ENCODE data around the gene NEUROD4. TPM values are rescaled to one million over a fixed set of nuclear protein-coding genes. Genes with fewer than 3 reads are reported as not detected.

The NEUROD4 gene
- total RNA-seq (not detected), polyA plus RNA-seq (not detected)
- long read RNA-seq, donor 1, result 0 reads
- long read RNA-seq, donor 2, result 0 reads
- long read RNA-seq, donor 3, result 0 reads
- long read RNA-seq, donor 4, result 0 reads

GRCh38 chr12:55019784-55020183 lies at the start of gene NEUROD4:
Gene NEUROD4 (plus strand): TSS chr12:55019974. CDS start chr12:55026440, 6,466 bp downstream.
- H3K27ac ChIP-seq (ENCODE audit: low read length), result no peak within 1 kb of the TSS
- DNase-seq (peak; percentile 30 to 70 (median 68)), ATAC-seq (peak; percentile 83)
- 4% methylated on average over 13 of the region's 13 CpGs for WGBS
- no peaks in the 10 kb centered on the region for H3K9me3 ChIP-seq (ENCODE audit: control insufficient read depth, low read length)
- intact Hi-C loops (cut with DNase I), result no loop called here
- peaks cover 4% of the 10 kb centered on the region for H3K27me3 ChIP-seq (ENCODE audit: control insufficient read depth, insufficient read depth)
- H3K4me3 ChIP-seq (ENCODE audit: low read length), result no peak within 1 kb of the TSS
- H3K4me1 ChIP-seq (ENCODE audit: control insufficient read depth, insufficient read depth, low read length), result no peaks in the 10 kb centered on the region

- H3K27ac ChIP-seq (ENCODE audit: low read length), result no peak overlapping the region
- WGBS, result 94% methylated on average over 3 of the region's 3 CpGs
- intact Hi-C loops (cut with DNase I), result no loop called here
- ATAC-seq (no peak), DNase-seq (no peak)
- H3K9me3 ChIP-seq (ENCODE audit: control insufficient read depth, low read length), result no peaks in the 10 kb centered on the region
- no peaks in the 10 kb centered on the region for H3K4me1 ChIP-seq (ENCODE audit: control insufficient read depth, insufficient read depth, low read length)
- no peaks in the 10 kb centered on the region for H3K27me3 ChIP-seq (ENCODE audit: control insufficient read depth, insufficient read depth)
- H3K4me3 ChIP-seq (ENCODE audit: low read length), result no peak overlapping the region
Observed at GRCh38 chr12:54970741-54971140, 49.0 kb upstream of the NEUROD4 start.

- intact Hi-C loops (cut with DNase I), result no loop called here
- no peak for ATAC-seq
- Histone ChIP-seq H3K27me3 (ENCODE audit: control insufficient read depth, insufficient read depth) (no peaks in the 10 kb centered on the region), H3K4me1 (ENCODE audit: control insufficient read depth, insufficient read depth, low read length) (no peaks in the 10 kb centered on the region), H3K9me3 (ENCODE audit: control insufficient read depth, low read length) (no peaks in the 10 kb centered on the region), H3K4me3 (ENCODE audit: low read length) (no peak overlapping the region), H3K27ac (ENCODE audit: low read length) (no peak overlapping the region)
- WGBS, result 72% methylated on average over 3 of the region's 3 CpGs
- DNase-seq, result no peak
Observed at GRCh38 chr12:54973556-54973955, 46.2 kb upstream of the NEUROD4 start.

- Histone ChIP-seq H3K27me3 (ENCODE audit: control insufficient read depth, insufficient read depth) (no peaks in the 10 kb centered on the region), H3K4me3 (ENCODE audit: low read length) (no peak overlapping the region), H3K27ac (ENCODE audit: low read length) (no peak overlapping the region), H3K4me1 (ENCODE audit: control insufficient read depth, insufficient read depth, low read length) (no peaks in the 10 kb centered on the region), H3K9me3 (ENCODE audit: control insufficient read depth, low read length) (no peaks in the 10 kb centered on the region)
- ATAC-seq (no peak), DNase-seq (no peak)
- intact Hi-C loops (cut with DNase I), result no loop called here
- 94% methylated on average over 12 of the region's 12 CpGs for WGBS
Observed at GRCh38 chr12:54974279-54974678, 45.5 kb upstream of the NEUROD4 start.

- H3K4me1 ChIP-seq (ENCODE audit: control insufficient read depth, insufficient read depth, low read length), result no peaks in the 10 kb centered on the region
- ATAC-seq (no peak), DNase-seq (no peak)
- H3K27me3 ChIP-seq (ENCODE audit: control insufficient read depth, insufficient read depth), result no peaks in the 10 kb centered on the region
- 87% methylated on average over 2 of the region's 2 CpGs for WGBS
- H3K4me3 ChIP-seq (ENCODE audit: low read length), result no peak overlapping the region
- H3K27ac ChIP-seq (ENCODE audit: low read length), result no peak overlapping the region
- H3K9me3 ChIP-seq (ENCODE audit: control insufficient read depth, low read length), result no peaks in the 10 kb centered on the region
- intact Hi-C loops (cut with DNase I), result no loop called here
Observed at GRCh38 chr12:54975272-54975671, 44.5 kb upstream of the NEUROD4 start.

- no peak overlapping the region for H3K4me3 ChIP-seq (ENCODE audit: low read length)
- no peak for DNase-seq
- H3K4me1 ChIP-seq (ENCODE audit: control insufficient read depth, insufficient read depth, low read length), result no peaks in the 10 kb centered on the region
- H3K27ac ChIP-seq (ENCODE audit: low read length), result no peak overlapping the region
- WGBS, result 37% methylated on average over 6 of the region's 6 CpGs
- no peaks in the 10 kb centered on the region for H3K27me3 ChIP-seq (ENCODE audit: control insufficient read depth, insufficient read depth)
- intact Hi-C loops (cut with DNase I), result no loop called here
- no peak for ATAC-seq
- no peaks in the 10 kb centered on the region for H3K9me3 ChIP-seq (ENCODE audit: control insufficient read depth, low read length)
Observed at GRCh38 chr12:54975875-54976274, 43.9 kb upstream of the NEUROD4 start.

GRCh38 chr12:54977155-54977554 lies 42.6 kb upstream of the NEUROD4 start:
- Histone ChIP-seq H3K4me1 (ENCODE audit: control insufficient read depth, insufficient read depth, low read length) (no peaks in the 10 kb centered on the region), H3K27me3 (ENCODE audit: control insufficient read depth, insufficient read depth) (no peaks in the 10 kb centered on the region), H3K27ac (ENCODE audit: low read length) (no peak overlapping the region), H3K4me3 (ENCODE audit: low read length) (no peak overlapping the region), H3K9me3 (ENCODE audit: control insufficient read depth, low read length) (no peaks in the 10 kb centered on the region)
- intact Hi-C loops (cut with DNase I), result no loop called here
- no peak for ATAC-seq
- 46% methylated on average over 3 of the region's 3 CpGs for WGBS
- no peak for DNase-seq

GRCh38 chr12:54977857-54978256 lies 41.9 kb upstream of the NEUROD4 start:
- intact Hi-C loops (cut with DNase I), result no loop called here
- no peak overlapping the region for H3K4me3 ChIP-seq (ENCODE audit: low read length)
- WGBS, result 56% methylated on average over 5 of the region's 5 CpGs
- DNase-seq (no peak), ATAC-seq (no peak)
- no peaks in the 10 kb centered on the region for H3K4me1 ChIP-seq (ENCODE audit: control insufficient read depth, insufficient read depth, low read length)
- H3K27ac ChIP-seq (ENCODE audit: low read length), result no peak overlapping the region
- no peaks in the 10 kb centered on the region for H3K9me3 ChIP-seq (ENCODE audit: control insufficient read depth, low read length)
- H3K27me3 ChIP-seq (ENCODE audit: control insufficient read depth, insufficient read depth), result no peaks in the 10 kb centered on the region

- Histone ChIP-seq H3K27me3 (ENCODE audit: control insufficient read depth, insufficient read depth) (no peaks in the 10 kb centered on the region), H3K4me3 (ENCODE audit: low read length) (no peak overlapping the region), H3K9me3 (ENCODE audit: control insufficient read depth, low read length) (no peaks in the 10 kb centered on the region), H3K27ac (ENCODE audit: low read length) (no peak overlapping the region), H3K4me1 (ENCODE audit: control insufficient read depth, insufficient read depth, low read length) (no peaks in the 10 kb centered on the region)
- WGBS, result 79% methylated on average over 5 of the region's 5 CpGs
- DNase-seq, result no peak
- ATAC-seq, result no peak
- intact Hi-C loops (cut with DNase I), result no loop called here
Observed at GRCh38 chr12:54980341-54980740, 39.4 kb upstream of the NEUROD4 start.

- no peaks in the 10 kb centered on the region for H3K4me1 ChIP-seq (ENCODE audit: control insufficient read depth, insufficient read depth, low read length)
- ATAC-seq, result no peak
- WGBS, result 96% methylated on average over 2 of the region's 2 CpGs
- H3K4me3 ChIP-seq (ENCODE audit: low read length), result no peak overlapping the region
- no peaks in the 10 kb centered on the region for H3K9me3 ChIP-seq (ENCODE audit: control insufficient read depth, low read length)
- no peaks in the 10 kb centered on the region for H3K27me3 ChIP-seq (ENCODE audit: control insufficient read depth, insufficient read depth)
- H3K27ac ChIP-seq (ENCODE audit: low read length), result no peak overlapping the region
- intact Hi-C loops (cut with DNase I), result no loop called here
- DNase-seq, result no peak
Observed at GRCh38 chr12:54981796-54982195, 38.0 kb upstream of the NEUROD4 start.

GRCh38 chr12:54983536-54984101 lies 36.2 kb upstream of the NEUROD4 start:
- no peak overlapping the region for H3K4me3 ChIP-seq (ENCODE audit: low read length)
- no peaks in the 10 kb centered on the region for H3K9me3 ChIP-seq (ENCODE audit: control insufficient read depth, low read length)
- no peaks in the 10 kb centered on the region for H3K27me3 ChIP-seq (ENCODE audit: control insufficient read depth, insufficient read depth)
- ATAC-seq (no peak), DNase-seq (no peak)
- H3K27ac ChIP-seq (ENCODE audit: low read length), result no peak overlapping the region
- H3K4me1 ChIP-seq (ENCODE audit: control insufficient read depth, insufficient read depth, low read length), result no peaks in the 10 kb centered on the region
- intact Hi-C loops (cut with DNase I), result no loop called here
- WGBS, result 87% methylated on average over 2 of the region's 2 CpGs
